Activated effector memory CD4-positive, alpha-beta T cell treated with anti-CD3 and anti-CD28 coated beads, Interleukin-2, amount 50 U/mL, for 16 hours (primary cell): ENCODE data around the gene ARHGDIG.
"Not testable (repeated sequence)": the region's sequence is repeated elsewhere in the genome, so short reads cannot be mapped to it uniquely, and the experiment has no call there.

Experiments used
- DNase-seq: peaks from one replicate; pipeline ENCODE4 v3.0.0-alpha.2; 2020

The ARHGDIG gene

DNA sequence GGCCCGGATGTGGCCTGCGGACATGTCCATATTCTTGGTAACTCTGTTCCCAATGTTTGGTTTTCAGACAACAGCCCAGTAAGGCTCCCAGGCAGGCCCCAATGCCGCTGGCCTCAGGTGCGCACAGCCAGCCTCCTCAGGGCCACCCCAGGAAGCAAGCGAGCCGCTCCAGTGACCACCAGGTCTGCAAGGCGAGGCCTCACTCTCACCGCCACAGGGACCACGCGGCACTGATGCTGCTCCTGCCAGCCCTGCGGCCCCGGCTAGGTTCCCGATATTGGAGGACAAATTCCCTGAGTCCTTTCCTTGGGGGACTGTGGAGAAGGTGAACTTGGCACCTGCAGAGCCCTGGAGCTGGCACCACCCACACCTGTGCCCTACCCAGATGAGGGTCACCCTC lies 21.6 kb downstream of the ARHGDIG start:
- DNase-seq: no peak

DNA sequence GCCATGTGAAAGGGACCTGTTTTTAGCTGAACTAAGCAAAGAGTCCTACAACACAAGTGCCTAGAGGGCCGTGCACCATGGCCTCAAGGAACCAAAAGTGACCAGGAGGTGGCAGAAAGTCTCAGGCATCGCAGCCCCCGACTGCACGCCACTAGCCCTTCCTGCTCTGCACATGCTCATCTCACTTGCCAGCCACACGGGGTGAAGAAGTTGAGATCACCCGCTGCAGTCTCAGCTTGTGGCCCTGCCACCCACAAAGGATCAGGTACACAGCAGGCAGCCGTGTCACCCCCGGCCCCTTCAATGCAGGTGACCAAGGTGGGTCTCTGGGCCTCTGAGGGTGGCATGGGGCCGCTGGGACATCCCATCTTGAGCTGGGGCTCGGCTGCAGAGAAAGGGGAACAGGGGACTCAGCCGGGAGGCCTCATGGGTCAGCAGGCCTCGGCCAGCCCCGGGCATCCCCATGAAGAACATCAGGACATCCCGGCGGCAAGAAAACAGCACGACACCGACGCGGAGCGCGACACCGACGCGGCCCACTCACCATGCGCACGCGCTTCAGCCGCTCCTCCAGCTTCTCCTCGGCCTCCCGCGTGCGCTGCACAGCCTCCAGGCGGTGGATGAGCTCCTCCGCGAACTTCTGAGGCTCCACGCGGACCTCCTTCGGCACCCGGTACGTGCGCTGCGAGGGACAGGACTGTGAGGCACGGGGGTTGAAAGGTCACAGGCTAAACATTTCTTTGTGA lies 23.5 kb downstream of the ARHGDIG start:
- DNase-seq: no peak

DNA sequence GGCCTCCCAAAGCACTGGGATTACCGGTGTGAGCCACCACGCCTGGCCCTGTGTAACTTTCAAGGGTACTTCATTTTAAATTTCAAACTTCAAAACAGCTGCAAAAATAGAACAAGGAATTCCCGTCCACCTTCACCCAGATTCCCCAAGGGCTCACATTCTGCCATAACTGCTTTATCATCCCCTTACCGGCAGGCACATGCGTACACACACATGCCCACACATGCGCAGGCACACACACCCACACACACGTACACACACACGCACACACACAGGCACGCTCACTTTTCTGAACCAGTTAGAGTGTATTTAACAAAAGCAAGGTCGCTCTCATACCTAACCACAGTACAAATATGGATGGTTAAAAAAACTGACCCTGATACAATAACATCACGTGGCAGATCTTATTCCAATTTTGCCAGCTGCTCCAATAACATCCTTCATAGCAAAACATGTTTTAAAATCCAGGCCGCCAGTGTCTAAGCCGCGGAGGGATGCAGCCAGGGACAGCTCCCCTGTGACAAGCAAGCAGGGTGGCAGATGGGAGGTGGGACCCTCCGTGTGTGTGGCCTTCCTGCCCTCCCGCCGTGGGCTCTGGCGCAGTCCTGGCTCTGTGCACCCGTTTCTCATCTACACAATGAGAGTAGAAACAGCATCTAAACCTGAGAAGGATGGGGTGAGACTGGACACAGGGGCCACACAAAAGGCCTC lies 25.7 kb downstream of the ARHGDIG start:
- DNase-seq: no peak

DNA sequence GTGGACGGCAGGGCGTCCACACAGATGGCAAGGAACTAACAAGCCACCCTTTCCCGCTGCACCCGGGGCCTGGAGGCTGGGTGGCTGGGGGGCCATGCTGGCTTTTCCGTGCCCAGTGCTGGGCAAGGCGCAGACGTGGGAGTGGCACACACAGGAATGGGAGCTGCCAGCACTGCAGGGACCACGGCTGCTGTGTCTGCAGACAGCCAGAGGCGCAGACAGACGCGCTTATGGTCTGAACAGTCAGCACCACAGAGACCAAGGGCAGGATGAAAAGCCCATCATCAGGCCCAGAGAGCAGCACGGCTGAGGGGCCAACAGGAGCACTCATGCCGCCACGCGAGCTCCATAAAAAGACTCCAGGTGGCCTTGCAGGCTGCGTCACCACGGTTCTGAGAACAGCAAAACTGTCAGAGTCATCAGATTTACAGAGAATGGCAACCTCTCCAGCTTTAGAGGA lies 26.6 kb downstream of the ARHGDIG start:
- DNase-seq: no peak

DNA sequence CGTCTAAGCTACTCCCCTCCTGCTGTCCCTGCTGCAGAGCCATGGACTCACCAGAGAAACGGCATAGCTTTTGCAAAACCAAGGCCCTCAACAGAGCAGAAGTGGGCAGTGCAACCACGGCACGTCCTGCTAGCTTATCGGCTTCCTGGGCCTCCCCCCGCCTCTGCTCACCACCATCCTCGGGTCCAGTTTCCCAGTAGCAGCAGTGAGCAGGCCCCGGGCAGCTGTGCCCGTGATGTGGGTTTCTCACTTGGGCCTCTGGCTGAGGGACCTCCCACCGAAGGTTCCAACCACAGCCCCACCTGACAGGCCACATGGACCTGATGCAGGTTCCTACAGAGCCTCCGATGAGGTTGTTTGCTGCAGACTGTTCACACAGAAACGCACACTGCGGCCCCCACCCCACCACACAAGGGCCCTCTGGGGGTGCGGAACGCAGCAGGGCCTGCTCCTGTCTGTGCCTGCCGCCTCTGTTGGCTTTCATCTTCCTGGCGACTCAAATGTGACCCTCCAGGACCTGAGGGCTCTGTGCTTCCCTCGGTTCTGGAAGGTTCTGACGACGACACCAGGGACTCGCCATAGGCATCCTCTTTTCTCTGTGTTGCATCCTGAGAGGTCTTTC lies 27.4 kb downstream of the ARHGDIG start:
- DNase-seq: no peak

DNA sequence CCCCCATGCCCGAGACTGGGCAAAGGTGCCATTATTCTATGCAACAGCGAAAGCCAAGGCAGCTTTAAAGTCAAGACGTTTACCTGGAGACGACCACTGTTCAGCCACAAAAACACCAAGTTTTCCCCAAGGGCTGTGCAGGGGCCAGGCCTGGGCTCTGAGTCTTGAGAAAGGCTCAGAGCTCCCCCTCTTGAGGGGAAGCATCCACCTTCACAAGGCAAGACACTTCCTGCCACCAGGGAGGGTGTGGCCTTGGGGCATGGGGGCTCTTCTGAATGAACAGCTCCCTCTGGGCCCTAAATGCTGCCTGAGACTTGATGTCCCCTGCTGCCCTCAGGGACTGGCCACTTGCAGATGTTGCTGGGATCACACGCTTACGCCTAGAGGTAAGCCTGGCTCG lies 29.1 kb downstream of the ARHGDIG start:
- DNase-seq: no peak

DNA sequence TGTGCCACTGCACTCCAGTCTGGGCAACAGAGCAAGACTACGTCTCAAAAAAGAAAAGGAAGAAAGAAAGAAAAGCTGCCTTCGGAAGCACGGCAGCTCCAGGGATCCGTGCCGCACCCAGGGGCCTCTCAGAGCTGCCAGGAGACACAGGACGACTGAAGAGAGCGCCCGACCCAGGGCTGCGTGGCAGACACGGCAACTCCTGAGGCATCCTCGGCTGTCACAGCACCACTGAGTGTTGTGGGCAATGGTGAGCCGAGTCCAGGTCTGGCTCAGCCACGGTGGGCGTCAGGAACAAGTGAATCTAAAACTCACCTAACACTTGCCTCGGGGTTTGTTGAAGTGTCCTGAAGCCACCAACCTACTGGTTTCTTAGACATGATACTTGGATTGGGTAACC lies 31.3 kb downstream of the ARHGDIG start:
- DNase-seq: no peak

DNA sequence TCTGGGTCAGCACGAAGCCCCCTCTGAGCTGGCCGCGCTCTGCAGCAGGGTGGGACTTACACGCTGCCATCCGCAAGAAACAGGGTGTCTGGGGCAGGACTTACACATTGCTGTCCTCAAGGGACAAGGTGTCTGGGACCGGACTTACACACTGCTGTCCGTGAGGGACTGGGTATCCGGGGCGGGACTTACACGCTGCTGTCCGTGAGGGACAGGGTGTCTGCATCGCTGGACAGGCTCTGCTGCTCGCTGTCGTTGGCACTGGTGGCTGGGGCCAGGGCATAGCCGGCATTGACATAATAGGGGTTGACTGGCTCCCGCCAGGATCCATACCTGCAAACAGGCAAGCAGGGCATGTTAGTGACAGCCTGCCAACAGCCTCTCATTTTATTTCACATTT lies 34.0 kb downstream of the ARHGDIG start:
- DNase-seq: no peak

DNA sequence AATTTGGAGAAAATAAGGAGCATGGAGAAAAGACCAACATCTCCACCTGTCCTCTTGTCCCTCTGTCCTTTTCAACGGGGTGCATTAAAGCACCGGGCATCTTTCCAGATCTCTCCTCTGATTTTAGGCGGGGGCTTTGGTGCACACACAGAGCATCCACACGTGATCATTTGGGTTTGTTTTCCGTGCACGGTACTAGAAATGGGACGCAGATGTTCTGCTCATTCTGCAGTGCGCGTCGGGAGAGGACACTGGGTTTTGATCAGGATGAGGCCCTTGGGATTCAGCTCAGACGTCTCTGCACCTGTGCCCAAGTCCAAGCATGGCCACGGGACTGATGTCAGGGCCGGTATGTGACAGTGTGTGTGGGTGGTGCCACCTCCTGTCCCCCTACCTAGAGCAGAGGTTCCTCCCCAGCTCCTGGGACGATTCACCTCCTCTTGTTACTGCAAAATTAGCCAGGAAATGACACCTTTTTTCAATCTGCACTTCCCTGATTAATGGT lies 34.5 kb downstream of the ARHGDIG start:
- DNase-seq: no peak

DNA sequence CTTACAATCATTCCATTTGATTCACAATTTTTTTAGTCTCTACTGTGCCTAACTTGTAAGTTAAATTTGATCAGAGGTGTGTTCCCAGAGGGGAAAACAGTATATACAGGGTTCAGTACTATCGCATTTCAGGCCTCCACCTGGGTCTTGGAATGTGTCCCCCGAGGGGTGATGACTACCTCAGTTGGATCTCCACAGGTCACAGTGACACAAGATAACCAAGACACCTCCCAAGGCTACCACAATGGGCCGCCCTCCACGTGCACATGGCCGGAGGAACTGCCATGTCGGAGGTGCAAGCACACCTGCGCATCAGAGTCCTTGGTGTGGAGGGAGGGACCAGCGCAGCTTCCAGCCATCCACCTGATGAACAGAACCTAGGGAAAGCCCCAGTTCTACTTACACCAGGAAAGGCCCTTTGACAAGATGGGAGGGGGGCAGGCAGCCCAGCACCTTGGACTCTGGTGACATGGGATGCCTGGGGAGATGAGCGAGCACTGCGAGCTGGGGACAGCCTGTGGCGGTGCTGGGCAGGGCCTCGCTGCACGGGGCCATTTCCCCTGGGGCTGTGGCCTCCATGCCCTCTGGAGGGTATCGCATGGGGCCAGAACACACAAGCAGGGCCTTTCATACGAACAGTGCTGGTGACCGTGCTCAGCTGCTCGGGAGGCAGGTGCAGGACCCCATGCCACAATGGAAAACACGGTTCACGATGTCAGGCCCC lies 36.5 kb downstream of the ARHGDIG start:
- no peak for DNase-seq

DNA sequence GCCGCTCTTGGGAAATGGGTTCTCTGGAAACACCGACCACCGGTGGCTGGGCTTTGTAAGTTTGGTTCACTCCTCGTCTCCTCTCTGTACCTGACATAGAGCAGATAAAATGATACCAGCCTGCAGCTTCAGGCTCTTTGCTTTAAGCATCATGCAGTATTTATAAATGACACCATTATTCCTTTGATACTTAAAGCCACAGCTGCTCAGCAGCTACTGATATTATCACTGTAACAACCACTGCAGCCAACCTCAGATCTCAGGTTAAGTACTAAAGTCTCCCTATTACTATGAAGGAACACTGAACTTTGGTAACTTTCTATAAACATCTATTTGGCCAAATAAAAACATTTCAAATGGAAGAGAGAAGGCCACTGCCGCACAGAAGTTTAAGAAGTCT lies 37.2 kb downstream of the ARHGDIG start:
- no peak for DNase-seq

DNA sequence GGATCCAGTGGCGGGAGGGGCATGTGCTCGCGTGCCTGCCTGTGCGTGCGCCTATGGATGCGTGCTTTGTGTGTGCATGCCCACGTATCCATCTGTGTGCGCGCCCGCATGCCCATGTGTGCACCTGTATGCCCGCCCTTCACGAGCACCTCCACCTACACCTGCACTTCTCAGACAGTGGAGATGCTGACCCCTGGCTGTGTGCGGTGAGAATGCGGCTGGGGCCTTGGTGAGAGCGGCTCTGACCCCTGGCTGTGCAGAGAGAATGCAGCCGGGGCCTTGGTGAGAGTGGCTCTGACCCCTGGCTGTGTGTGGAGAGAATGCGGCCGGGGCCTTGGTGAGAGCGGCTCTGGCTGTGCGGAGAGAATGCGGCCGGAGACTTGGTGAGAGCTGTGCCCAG lies 38.2 kb downstream of the ARHGDIG start:
- DNase-seq: no peak

DNA sequence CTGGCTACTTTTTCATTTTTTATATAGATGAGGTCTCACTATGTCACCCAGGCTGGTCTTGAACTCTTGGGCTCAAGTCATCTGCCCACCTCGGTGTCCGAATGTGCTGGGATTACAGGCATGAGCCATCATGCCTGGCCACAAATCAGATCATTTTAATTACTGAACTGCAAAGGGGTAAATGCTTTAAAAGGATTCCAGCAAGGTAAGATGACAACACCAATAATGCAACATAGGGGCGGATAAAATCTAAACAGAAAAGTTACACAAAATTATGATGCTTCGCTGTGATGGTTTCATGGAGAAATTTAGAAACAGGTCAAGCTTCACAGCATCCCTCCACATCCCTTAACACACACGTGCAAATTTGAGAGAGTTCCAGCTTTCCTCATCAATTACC lies 39.8 kb downstream of the ARHGDIG start:
- DNase-seq: no peak

DNA sequence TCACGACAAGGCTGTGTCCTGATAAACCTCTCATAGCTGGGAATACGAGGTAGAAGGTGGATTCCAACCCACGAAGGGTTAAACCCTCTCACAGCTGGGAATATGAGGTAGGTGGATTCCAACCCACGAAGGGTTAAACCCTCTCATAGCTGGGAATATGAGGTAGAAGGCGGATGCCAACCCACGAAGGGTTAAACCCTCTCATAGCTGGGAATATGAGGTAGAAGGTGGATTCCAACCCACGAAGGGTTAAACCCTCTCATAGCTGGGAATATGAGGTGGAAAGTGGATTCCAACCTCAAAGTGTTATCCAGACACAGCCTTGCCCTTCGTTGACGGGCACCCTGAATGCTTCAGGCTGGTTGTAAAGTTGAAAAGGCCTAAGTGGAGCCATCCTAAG lies 41.1 kb downstream of the ARHGDIG start:
- DNase-seq: no peak

DNA sequence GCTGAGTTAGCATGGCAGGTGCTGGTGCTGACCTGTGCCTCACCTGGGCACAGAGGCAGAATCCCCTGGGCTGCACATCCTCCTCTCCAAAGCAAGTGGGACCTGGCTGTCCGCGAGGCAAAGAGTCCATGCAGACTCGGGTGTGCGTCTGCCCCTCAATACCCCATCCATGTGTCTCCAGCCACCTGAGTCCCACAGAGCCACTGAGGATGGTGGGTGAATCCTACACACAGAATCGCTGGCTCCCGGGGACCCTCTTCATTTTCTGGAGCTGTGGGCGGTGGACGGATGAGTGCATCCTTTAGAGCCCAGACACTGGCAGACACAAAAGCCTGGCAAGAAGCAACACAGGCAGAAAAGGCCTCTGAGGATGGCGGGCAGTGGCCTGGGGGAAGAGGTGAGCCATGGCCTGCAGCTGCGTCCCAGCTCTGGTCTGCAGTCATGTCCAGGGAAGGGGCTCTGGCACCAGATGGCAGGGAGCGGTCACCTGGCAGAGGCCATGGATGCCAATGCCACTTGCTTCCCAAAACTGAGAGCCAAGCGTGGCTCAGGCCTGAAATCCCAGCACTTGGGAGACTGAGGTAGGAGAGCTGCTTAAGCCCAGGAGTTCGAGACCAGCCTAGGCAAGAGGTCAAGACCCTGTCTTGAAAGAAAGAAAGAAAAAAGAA lies 42.2 kb downstream of the ARHGDIG start:
- DNase-seq: no peak

DNA sequence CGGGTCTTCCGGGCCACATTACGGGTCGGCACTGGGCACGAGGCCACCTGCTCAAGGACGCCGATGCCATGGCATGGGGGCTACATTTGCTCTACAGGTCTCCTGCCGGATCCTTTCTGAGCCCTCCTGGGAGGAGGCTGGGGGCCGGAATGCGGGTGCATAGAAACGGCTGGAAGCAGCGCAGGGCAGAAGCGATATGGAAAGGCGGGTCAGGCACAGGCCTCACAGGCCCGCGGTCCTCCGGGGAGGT lies 43.7 kb downstream of the ARHGDIG start:
- no peak for DNase-seq

DNA sequence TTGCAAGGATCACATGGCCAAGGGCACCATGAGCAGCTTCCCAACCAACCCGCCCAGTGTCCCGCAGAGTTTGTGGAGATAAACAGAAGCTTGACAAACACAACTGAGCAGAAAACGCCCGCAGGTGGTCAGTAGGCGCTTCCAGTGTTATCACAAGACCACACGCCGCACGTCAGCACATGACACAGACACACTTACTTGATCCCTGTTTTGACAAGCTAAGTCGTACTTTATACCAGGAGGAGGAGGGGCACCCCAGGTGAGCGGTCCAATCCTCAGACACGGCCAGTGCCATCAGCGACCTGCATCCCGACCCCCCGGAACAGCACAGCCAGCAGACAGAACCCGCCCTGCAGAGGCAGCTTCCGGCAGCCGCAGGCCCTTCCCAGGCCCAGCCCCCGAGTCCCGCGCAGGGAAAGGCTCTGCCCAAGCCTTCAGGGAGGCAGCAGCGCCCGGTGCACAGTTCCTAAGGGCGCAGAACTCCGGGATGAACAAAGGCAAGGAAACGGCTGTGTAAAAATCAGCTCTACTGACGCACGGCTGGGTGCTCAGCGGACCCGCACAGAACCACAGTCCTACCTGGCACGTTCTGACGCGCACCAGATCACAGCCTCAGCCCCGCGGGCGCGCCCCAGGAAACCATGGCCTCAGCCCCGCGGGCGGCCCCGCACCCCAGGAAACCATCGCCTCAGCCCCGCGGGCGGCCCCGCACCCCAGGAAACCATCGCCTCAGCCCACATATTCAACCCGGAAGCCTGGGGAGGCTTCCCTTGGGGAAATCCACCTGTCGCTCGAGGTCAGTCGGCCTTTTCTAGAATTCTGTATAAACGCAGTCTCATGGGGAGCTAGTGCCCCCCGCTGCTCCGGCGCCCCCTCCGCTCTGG lies 44.3 kb downstream of the ARHGDIG start:
- peak; percentile 87 for DNase-seq

DNA sequence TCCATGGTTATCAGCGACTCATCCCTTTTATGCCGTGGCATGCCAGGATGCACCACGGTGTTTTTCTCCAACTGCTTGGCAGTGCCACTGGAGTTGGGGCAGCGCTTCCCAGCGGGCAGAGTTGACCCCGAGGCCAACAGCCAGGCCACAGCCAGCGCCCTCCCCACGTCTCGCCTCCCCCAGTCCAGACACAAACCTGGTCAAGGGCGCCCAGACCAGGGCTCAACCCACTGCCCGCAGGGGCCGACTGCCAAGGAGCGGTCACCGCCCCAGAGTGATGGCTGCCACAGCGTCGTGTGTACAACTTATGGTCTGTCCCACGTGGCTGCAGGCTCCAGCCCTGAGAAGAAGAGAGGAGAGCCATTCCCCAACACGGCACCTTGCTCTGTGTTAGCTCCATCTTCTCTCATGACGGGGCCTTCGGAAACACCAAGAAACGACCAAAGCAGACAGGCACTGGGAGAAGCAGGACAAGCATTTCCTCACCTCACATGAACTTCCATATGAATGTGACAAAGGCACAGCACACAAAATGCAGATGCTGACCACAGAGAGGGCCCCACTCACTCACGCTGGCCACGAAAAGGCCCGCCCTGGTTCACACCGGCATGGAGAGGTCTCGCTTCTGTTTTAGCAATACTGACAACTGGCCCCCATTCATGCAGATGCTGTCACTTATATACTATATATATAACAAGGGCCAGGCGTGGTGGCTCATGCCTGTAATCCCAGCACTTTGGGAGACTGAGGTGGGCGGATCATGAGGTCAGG lies 45.2 kb downstream of the ARHGDIG start:
- no peak for DNase-seq

DNA sequence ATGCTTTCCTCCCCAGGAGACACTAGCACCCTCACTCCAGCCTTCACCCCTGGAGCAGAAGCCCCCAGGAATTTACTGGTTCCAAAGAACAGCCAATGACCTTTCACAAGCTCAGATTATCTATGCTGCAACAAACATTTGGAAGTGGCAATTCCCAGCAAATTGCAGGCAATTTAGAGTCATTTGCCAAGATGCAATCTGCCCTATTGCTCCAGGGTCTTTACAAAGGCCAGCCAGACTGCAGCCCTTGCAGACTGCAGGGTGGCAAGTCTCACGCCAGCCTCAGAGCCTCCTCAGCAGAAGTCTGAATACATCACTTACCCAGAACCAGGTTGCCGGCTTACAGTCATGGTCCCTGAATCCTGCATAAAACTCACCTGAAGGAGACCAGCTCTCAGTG lies 50.4 kb downstream of the ARHGDIG start:
- no peak for DNase-seq

DNA sequence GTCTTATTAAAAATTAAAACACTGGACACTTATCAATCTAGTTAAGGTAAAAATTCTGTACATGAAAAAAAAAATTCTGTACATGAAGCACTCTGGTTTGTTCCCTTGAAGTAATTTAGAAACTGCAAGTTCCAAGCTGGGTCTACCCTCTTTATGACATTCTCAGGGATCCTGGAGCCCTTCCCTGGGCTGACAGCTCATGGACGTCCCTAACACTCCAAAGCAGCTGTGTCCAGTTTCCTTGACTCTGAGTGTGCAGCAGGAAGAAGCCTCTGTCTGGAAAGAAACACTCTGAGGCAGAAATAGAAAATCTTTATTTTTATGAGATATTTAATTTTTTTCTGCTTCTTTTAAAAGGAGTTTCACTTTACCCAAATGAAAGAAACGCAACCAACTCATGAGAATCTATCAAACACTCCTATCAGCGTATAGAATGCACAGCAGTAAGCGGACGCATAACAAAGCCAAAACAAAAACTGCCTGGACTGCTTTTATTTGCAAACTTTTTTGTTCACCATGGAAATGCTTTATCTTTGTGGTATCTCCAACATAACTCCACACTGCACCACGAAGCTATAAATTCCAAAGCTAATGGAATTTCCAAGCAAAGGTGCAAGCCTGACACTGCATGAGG lies 50.9 kb downstream of the ARHGDIG start:
- not testable (repeated sequence) for DNase-seq
